KMS-11 (cell line): ENCODE data around the gene MMP14.

Experiments
- H2AFZ ChIP-seq: fragments of 200-600 bp; sonication (generic); 2 replicates; pipeline ENCODE4 v1.6.1; 2016; ENCODE audit warnings: antibody characterized with exemption, mixed run types, low read depth
- H3K27ac ChIP-seq: fragments of 200-600 bp; sonication (generic); 2 replicates; pipeline ENCODE4 v1.6.1; 2016; ENCODE audit warnings: mild to moderate bottlenecking, mixed run types
- H3K27me3 ChIP-seq: fragments of 200-600 bp; sonication (generic); 2 replicates; pipeline ENCODE4 v1.6.1; 2017; ENCODE audit warnings: mild to moderate bottlenecking, low read depth, mixed run types, moderate library complexity; ENCODE audit not compliant: insufficient read depth
- H3K36me3 ChIP-seq: fragments of 200-600 bp; sonication (generic); 2 replicates; pipeline ENCODE4 v1.6.1; 2017; ENCODE audit warnings: mild to moderate bottlenecking, mixed run types; ENCODE audit not compliant: insufficient read depth
- H3K4me1 ChIP-seq: fragments of 200-600 bp; sonication (generic); 2 replicates; pipeline ENCODE4 v1.6.1; 2016; ENCODE audit warnings: mild to moderate bottlenecking, low read depth, mixed run types; ENCODE audit not compliant: poor library complexity, severe bottlenecking
- H3K4me2 ChIP-seq: fragments of 200-600 bp; sonication (generic); 2 replicates; pipeline ENCODE4 v1.7.0; 2016; ENCODE audit warnings: mild to moderate bottlenecking, mixed run types
- H3K4me3 ChIP-seq: fragments of 200-600 bp; sonication (generic); IDR thresholded peaks from 2 replicates; pipeline ENCODE4 v1.6.1; 2017; ENCODE audit warnings: low read depth, low read length, mixed read lengths; ENCODE audit not compliant: insufficient read depth
- H3K79me2 ChIP-seq: fragments of 200-600 bp; sonication (generic); 2 replicates; pipeline ENCODE4 v1.6.1; 2016; ENCODE audit warnings: low read depth, mixed run types; ENCODE audit not compliant: insufficient read depth
- H3K9ac ChIP-seq: fragments of 200-600 bp; sonication (generic); 2 replicates; pipeline ENCODE4 v1.6.1; 2016; ENCODE audit warnings: mild to moderate bottlenecking, mixed run types
- H4K20me1 ChIP-seq: fragments of 200-600 bp; sonication (generic); 2 replicates; pipeline ENCODE4 v1.6.1; 2016; ENCODE audit warnings: mild to moderate bottlenecking, mixed run types; ENCODE audit not compliant: insufficient read depth
- TF ChIP-seq, protein P1 (sequence below): fragments of 200-600 bp; sonication (generic); conservative IDR thresholded peaks from 2 replicates; pipeline ENCODE4 v1.6.1; 2017; ENCODE audit warnings: low read depth, mild to moderate bottlenecking, antibody characterized with exemption, low read length, moderate library complexity, mixed read lengths

The MMP14 gene

GRCh38 chr14:22884738-22885523 lies 48.5 kb downstream of the MMP14 start:
- Histone ChIP-seq H4K20me1 (no peaks in the 10 kb centered on the region), H3K36me3 (no peaks in the 10 kb centered on the region), H3K4me2 (no peak overlapping the region), H3K4me3 (no peak overlapping the region), H3K27me3 (no peaks in the 10 kb centered on the region), H3K27ac (no peak overlapping the region), H3K79me2 (no peaks in the 10 kb centered on the region), H2AFZ (no peak overlapping the region), H3K4me1 (peaks cover 52% of the 10 kb centered on the region), H3K9ac (no peak overlapping the region)
- TF ChIP-seq, protein P1, sequence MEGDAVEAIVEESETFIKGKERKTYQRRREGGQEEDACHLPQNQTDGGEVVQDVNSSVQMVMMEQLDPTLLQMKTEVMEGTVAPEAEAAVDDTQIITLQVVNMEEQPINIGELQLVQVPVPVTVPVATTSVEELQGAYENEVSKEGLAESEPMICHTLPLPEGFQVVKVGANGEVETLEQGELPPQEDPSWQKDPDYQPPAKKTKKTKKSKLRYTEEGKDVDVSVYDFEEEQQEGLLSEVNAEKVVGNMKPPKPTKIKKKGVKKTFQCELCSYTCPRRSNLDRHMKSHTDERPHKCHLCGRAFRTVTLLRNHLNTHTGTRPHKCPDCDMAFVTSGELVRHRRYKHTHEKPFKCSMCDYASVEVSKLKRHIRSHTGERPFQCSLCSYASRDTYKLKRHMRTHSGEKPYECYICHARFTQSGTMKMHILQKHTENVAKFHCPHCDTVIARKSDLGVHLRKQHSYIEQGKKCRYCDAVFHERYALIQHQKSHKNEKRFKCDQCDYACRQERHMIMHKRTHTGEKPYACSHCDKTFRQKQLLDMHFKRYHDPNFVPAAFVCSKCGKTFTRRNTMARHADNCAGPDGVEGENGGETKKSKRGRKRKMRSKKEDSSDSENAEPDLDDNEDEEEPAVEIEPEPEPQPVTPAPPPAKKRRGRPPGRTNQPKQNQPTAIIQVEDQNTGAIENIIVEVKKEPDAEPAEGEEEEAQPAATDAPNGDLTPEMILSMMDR: no peak

- no peak overlapping the region for H3K4me3 ChIP-seq
- peak overlapping the region; percentile 73 for H3K4me2 ChIP-seq
- H3K27ac ChIP-seq: peak overlapping the region; percentile 86
- TF ChIP-seq, protein P1: no peak
- H2AFZ ChIP-seq: peak overlapping the region; percentile 41; the same call in 1 of the 2 replicates
- peaks cover 54% of the 10 kb centered on the region for H3K4me1 ChIP-seq
- H3K9ac ChIP-seq: peak overlapping the region; percentile 70; the same call in 1 of the 2 replicates
- H4K20me1 ChIP-seq: no peaks in the 10 kb centered on the region
- no peaks in the 10 kb centered on the region for H3K27me3 ChIP-seq
- H3K36me3 ChIP-seq: no peaks in the 10 kb centered on the region
- no peaks in the 10 kb centered on the region for H3K79me2 ChIP-seq
Observed at GRCh38 chr14:22885975-22886374, 49.6 kb downstream of the MMP14 start.

GRCh38 chr14:22886500-22887259 lies 50.3 kb downstream of the MMP14 start:
- no peaks in the 10 kb centered on the region for H3K79me2 ChIP-seq
- H2AFZ ChIP-seq: peak overlapping the region; percentile 51; the same call in 1 of the 2 replicates
- no peaks in the 10 kb centered on the region for H3K36me3 ChIP-seq
- H3K27me3 ChIP-seq: no peaks in the 10 kb centered on the region
- H3K27ac ChIP-seq: peak overlapping the region; percentile 86
- H3K9ac ChIP-seq: peak overlapping the region; percentile 70
- H3K4me2 ChIP-seq: peak overlapping the region; percentile 85
- H3K4me3 ChIP-seq: no peak overlapping the region
- TF ChIP-seq, protein P1: 0 out of 2 replicates have a peak, but pooled peaks have one; percentile 18
- peaks cover 54% of the 10 kb centered on the region for H3K4me1 ChIP-seq
- H4K20me1 ChIP-seq: no peaks in the 10 kb centered on the region

DNA sequence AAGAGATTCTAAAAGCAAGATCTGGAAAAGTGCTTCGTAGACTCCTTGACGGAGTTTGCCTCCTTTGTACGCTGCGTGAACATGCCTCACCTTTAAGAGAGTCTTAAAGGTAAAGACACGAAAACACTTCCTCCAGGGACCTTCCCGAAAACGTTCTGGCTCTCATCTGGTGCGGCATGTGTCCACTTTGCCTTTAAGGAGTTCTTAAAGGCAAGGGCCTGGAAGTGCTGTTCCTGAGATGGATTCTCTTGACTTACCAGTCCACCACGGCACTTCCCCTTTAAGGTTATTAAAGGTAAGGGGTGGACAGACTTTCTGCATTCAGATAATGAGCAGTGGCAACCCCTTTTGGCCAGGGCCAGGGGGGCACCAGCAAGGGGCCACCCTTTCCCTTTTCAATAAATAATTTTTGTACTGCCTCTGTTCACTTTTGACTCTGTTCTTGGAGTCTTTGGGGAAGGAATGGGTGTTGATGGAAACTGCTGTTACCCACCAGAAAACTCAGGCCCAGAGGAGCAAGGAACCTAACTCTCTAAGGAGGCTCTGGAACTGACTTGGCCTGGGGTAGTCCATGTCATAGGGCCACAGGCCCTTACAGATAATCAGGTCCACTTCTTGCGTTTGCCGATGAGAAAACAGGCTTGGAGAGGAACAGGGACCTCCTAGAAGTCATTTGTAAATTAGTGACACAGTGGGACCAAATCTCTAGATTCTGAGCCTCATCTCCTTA lies 51.0 kb downstream of the MMP14 start:
- H2AFZ ChIP-seq: peak overlapping the region; percentile 51; the same call in 1 of the 2 replicates
- H3K4me1 ChIP-seq: peaks cover 54% of the 10 kb centered on the region
- H3K4me3 ChIP-seq: no peak overlapping the region
- H3K9ac ChIP-seq: peak overlapping the region; percentile 70
- no peaks in the 10 kb centered on the region for H3K27me3 ChIP-seq
- peak overlapping the region; percentile 86 for H3K27ac ChIP-seq
- peak overlapping the region; percentile 85 for H3K4me2 ChIP-seq
- TF ChIP-seq, protein P1: no peak
- no peaks in the 10 kb centered on the region for H3K36me3 ChIP-seq
- H3K79me2 ChIP-seq: no peaks in the 10 kb centered on the region
- H4K20me1 ChIP-seq: no peaks in the 10 kb centered on the region
